MM.1S (cell line): Measurements from ENCODE around the gene PFKFB4.

Source experiments
- DNase-seq: peaks from one replicate; pipeline ENCODE4 v3.0.0-alpha.2; 2015
- H2AFZ ChIP-seq: fragments of 300-600 bp; sonication (generic); 2 replicates; pipeline ENCODE4 v1.6.0; 2016; ENCODE audit warnings: antibody characterized with exemption, low read length
- H3F3A ChIP-seq: fragments of 300-600 bp; sonication (generic); 2 replicates; pipeline ENCODE4 v1.6.1; 2016; ENCODE audit warnings: mild to moderate bottlenecking, antibody characterized with exemption, low read length, moderate library complexity, mixed read lengths; ENCODE audit not compliant: insufficient read depth
- H3K27ac ChIP-seq: fragments of 300-600 bp; sonication (generic); 2 replicates; pipeline ENCODE4 v1.5.1; 2016; ENCODE audit warnings: mild to moderate bottlenecking, low read length
- H3K27me3 ChIP-seq: fragments of 300-600 bp; sonication (generic); replicated peaks from 2 replicates; pipeline ENCODE4 v1.6.0; 2016; ENCODE audit warnings: low read length; ENCODE audit not compliant: insufficient read depth
- H3K36me3 ChIP-seq: fragments of 300-600 bp; sonication (generic); replicated peaks from 2 replicates; pipeline ENCODE4 v1.6.1; 2016; ENCODE audit warnings: mild to moderate bottlenecking, low read length, mixed read lengths; ENCODE audit not compliant: insufficient read depth
- H3K4me1 ChIP-seq: fragments of 300-600 bp; sonication (generic); 2 replicates; pipeline ENCODE4 v1.6.1; 2016; ENCODE audit warnings: low read length, mixed read lengths
- H3K4me2 ChIP-seq: fragments of 300-600 bp; sonication (generic); 2 replicates; pipeline ENCODE4 v1.6.0; 2016; ENCODE audit warnings: low read depth, low read length
- H3K4me3 ChIP-seq: fragments of 300-600 bp; sonication (generic); 2 replicates; pipeline ENCODE4 v1.5.1; 2016; ENCODE audit warnings: low read length, mixed read lengths
- H3K79me2 ChIP-seq: fragments of 300-600 bp; sonication (generic); 2 replicates; pipeline ENCODE4 v1.6.1; 2016; ENCODE audit warnings: mixed run types, low read length, mixed read lengths
- H3K9ac ChIP-seq: fragments of 300-600 bp; sonication (generic); 2 replicates; pipeline ENCODE4 v1.6.1; 2016; ENCODE audit warnings: low read length, mixed read lengths
- H3K9me2 ChIP-seq: fragments of 300-600 bp; sonication (generic); replicated peaks from 2 replicates; pipeline ENCODE4 v1.6.1; 2016; ENCODE audit warnings: mild to moderate bottlenecking, low read length, mixed read lengths; ENCODE audit not compliant: insufficient read depth
- H3K9me3 ChIP-seq: fragments of 300-600 bp; sonication (generic); replicated peaks from 2 replicates; pipeline ENCODE4 v1.6.1; 2016; ENCODE audit warnings: mild to moderate bottlenecking, low read length, mixed read lengths; ENCODE audit not compliant: insufficient read depth
- H4K20me1 ChIP-seq: fragments of 300-600 bp; sonication (generic); 2 replicates; pipeline ENCODE4 v1.6.1; 2016; ENCODE audit warnings: mild to moderate bottlenecking, low read length, moderate library complexity, mixed read lengths; ENCODE audit not compliant: insufficient read depth
- CTCF ChIP-seq: fragments of 300-600 bp; sonication (generic); IDR thresholded peaks from 2 replicates; pipeline ENCODE4 v1.5.1; 2016; ENCODE audit warnings: antibody characterized with exemption, low read length, mixed read lengths
- EZH2 ChIP-seq: fragments of 300-600 bp; sonication (generic); optimal IDR thresholded peaks from 2 replicates; pipeline ENCODE3; 2017; ENCODE audit warnings: low read depth, mild to moderate bottlenecking, antibody characterized with exemption, low read length, mixed read lengths
- EZH2phosphoT487 ChIP-seq: fragments of 300-600 bp; sonication (generic); IDR thresholded peaks from 2 replicates; pipeline ENCODE4 v1.6.1; 2018; ENCODE audit warnings: antibody characterized with exemption, low read length

The PFKFB4 gene

DNA sequence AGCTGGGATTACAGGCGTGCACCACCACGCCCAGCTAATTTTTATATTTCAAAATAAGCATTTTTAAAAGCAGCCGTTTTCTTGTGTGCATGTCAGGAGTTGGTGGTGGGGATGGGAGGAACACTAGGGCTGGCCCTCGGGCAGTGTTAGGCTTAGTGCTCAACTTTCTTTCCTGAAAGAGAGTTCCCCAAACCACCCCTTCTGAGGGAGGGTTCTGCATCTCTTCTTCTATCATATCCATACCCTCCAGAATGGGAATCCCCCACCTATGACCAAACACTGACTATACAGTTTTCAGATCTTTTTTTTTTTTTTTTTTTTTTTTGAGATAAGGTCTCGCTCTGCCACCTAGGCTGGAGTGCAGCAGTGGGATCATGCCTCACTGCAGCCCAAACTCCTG lies 12.5 kb downstream of the PFKFB4 start:
- TF ChIP-seq EZH2 (no peak), EZH2phosphoT487 (no peak), CTCF (no peak)
- Histone ChIP-seq H3K9ac (no peak overlapping the region), H3K36me3 (no peaks in the 10 kb centered on the region), H3F3A (no peaks in the 10 kb centered on the region), H3K27me3 (no peaks in the 10 kb centered on the region), H3K4me1 (no peaks in the 10 kb centered on the region), H3K9me3 (no peaks in the 10 kb centered on the region), H3K27ac (no peak overlapping the region), H4K20me1 (no peaks in the 10 kb centered on the region), H3K79me2 (no peaks in the 10 kb centered on the region), H3K4me2 (no peak overlapping the region), H3K4me3 (no peak overlapping the region), H2AFZ (no peak overlapping the region), H3K9me2 (no peaks in the 10 kb centered on the region)
- no peak for DNase-seq

- H4K20me1 ChIP-seq: no peaks in the 10 kb centered on the region
- H3K4me2 ChIP-seq: no peak overlapping the region
- no peak overlapping the region for H3K4me3 ChIP-seq
- H3K36me3 ChIP-seq: no peaks in the 10 kb centered on the region
- DNase-seq: no peak
- no peak overlapping the region for H2AFZ ChIP-seq
- no peaks in the 10 kb centered on the region for H3K4me1 ChIP-seq
- no peaks in the 10 kb centered on the region for H3F3A ChIP-seq
- no peaks in the 10 kb centered on the region for H3K9me2 ChIP-seq
- no peaks in the 10 kb centered on the region for H3K9me3 ChIP-seq
- H3K9ac ChIP-seq: no peak overlapping the region
- TF ChIP-seq CTCF (no peak), EZH2phosphoT487 (no peak), EZH2 (no peak)
- no peaks in the 10 kb centered on the region for H3K79me2 ChIP-seq
- no peaks in the 10 kb centered on the region for H3K27me3 ChIP-seq
- no peak overlapping the region for H3K27ac ChIP-seq
Observed at GRCh38 chr3:48543271-48543866, 13.2 kb downstream of the PFKFB4 start.

DNA sequence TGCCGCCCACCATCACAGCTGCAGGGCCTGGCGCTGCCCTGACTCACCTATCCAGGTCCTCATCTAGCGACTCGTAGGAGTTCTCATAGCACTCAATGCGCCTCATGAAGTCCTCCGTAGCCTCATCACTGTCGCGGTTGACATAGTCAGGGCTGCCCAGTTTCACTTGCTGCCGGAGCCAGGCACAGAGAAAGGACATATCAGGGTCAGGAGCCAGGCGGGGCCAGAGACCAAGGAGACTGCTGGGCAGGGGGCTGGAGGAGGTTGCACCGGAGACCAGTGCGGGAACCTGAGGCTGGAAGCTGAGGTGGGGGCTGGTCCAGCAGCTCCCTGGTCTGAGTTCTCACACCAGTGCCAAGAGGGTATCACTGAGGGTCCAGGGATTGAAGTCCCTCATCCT lies 18.2 kb downstream of the PFKFB4 start:
- no peak overlapping the region for H3K9ac ChIP-seq
- no peaks in the 10 kb centered on the region for H4K20me1 ChIP-seq
- no peak overlapping the region for H3K4me3 ChIP-seq
- no peaks in the 10 kb centered on the region for H3K9me2 ChIP-seq
- no peaks in the 10 kb centered on the region for H3K79me2 ChIP-seq
- DNase-seq: no peak
- no peak overlapping the region for H2AFZ ChIP-seq
- no peaks in the 10 kb centered on the region for H3K36me3 ChIP-seq
- H3K27me3 ChIP-seq: no peaks in the 10 kb centered on the region
- no peaks in the 10 kb centered on the region for H3F3A ChIP-seq
- no peak overlapping the region for H3K27ac ChIP-seq
- H3K4me2 ChIP-seq: no peak overlapping the region
- H3K4me1 ChIP-seq: no peaks in the 10 kb centered on the region
- no peak for TF ChIP-seq CTCF
- TF ChIP-seq EZH2phosphoT487: no peak
- no peak for TF ChIP-seq EZH2
- H3K9me3 ChIP-seq: no peaks in the 10 kb centered on the region
